Measurements from ENCODE around the gene NSUN5. TPM values are rescaled to one million over a fixed set of nuclear protein-coding genes. Genes with fewer than 3 reads are reported as not detected.
A peak's percentile ranks its signal among the peaks of the same experiment; 100 is the strongest.
"Not testable (repeated sequence)": the region's sequence is repeated elsewhere in the genome, so short reads cannot be mapped to it uniquely, and the experiment has no call there.

NSUN5 gene
- total RNA-seq, 3 donors from 2014 or later, result 18.9 to 26.7 (median 21.0) TPM

- H3K4me1 ChIP-seq (ENCODE audit: low read depth); H3K9me3 ChIP-seq; intact Hi-C loops (cut with DNase I, micrococcal nuclease); H3K36me3 ChIP-seq (ENCODE audit: low read depth); H3K4me3 ChIP-seq; DNase-seq: not testable (repeated sequence)
- peak; percentile 20 for ATAC-seq
Observed at GRCh38 chr7:73277210-73277609, 31.4 kb downstream of the NSUN5 start.

GRCh38 chr7:73267813-73268212 lies 40.8 kb downstream of the NSUN5 start:
- DNase-seq; H3K36me3 ChIP-seq (ENCODE audit: low read depth); H3K9me3 ChIP-seq; ATAC-seq; intact Hi-C loops (cut with DNase I, micrococcal nuclease); H3K4me1 ChIP-seq (ENCODE audit: low read depth); H3K4me3 ChIP-seq: not testable (repeated sequence)

DNA sequence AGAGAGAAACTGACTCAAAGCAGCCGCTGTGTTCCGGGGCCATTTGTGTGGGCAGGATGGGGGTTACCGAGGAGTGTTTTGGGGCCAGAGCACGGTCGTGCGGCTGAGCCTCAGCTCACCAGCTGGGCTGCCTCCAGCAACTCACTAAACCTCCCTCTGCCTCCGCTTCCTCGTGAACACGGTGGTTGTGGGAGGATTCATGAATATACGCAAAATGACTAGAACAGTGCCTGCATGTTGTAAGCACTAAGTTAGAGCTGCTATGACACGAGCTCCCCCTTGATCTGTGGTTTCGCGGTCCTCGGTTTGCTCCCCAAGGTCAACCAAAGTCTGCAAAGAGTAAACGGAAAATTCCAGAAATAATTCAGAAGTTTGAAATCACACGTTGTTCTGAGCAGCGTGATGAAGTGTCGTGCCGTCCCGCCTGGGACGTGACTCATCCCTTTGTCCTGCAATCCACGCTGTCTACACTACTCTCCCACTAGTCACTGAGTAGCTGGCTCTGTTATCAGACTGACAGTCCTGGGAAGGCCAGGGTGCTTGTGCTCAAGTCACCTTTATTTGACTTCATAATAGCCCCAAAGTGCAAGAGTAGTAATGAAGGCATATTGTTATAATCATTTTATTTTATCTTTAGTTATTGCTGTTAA lies 41.8 kb downstream of the NSUN5 start:
- H3K4me3 ChIP-seq; H3K9me3 ChIP-seq; H3K4me1 ChIP-seq (ENCODE audit: low read depth); intact Hi-C loops (cut with DNase I, micrococcal nuclease); DNase-seq; H3K36me3 ChIP-seq (ENCODE audit: low read depth): not testable (repeated sequence)
- peak; percentile 23 for ATAC-seq

GRCh38 chr7:73262416-73262815 lies 46.2 kb downstream of the NSUN5 start:
- H3K4me1 ChIP-seq (ENCODE audit: low read depth); H3K9me3 ChIP-seq; H3K4me3 ChIP-seq; H3K36me3 ChIP-seq (ENCODE audit: low read depth); intact Hi-C loops (cut with DNase I, micrococcal nuclease): not testable (repeated sequence)
- DNase-seq (peak in 1 of 3 donors; percentile 3), ATAC-seq (peak; percentile 67)

Other genes with a start within 250 kb of the NSUN5 start
- gene SPDYE9, start 222.8 kb downstream of the NSUN5 start, total RNA-seq, result not detected
- gene TRIM50, start 19.3 kb upstream of the NSUN5 start, total RNA-seq, result under 1 TPM in 1 of 3 donors, not detected in 2; 0.35 TPM
- gene FKBP6, start 19.3 kb upstream of the NSUN5 start, total RNA-seq, result not detected
- under 1 TPM in 2 of 3 donors, not detected in 1; 0.12 to 0.47 TPM for gene FZD9, start 125.0 kb upstream of the NSUN5 start, total RNA-seq
- 10 to 100 TPM; 37.4 to 76.0 (median 41.4) TPM for gene BAZ1B, start 213.5 kb upstream of the NSUN5 start, total RNA-seq
- gene BCL7B, start 248.9 kb upstream of the NSUN5 start, total RNA-seq, result 100 to 1,000 TPM in 1 of 3 donors, 10 to 100 TPM in 2; 59.3 to 112 (median 62.0) TPM